GM15510 (cell line): ENCODE measurements around the gene NME5.

ENCODE experiments used
- POLR2A ChIP-seq: IDR thresholded peaks from 3 replicates; pipeline ENCODE4 v1.6.1; 2011; ENCODE audit warnings: borderline replicate concordance; ENCODE audit not compliant: insufficient read length; ENCODE audit errors: extremely low read depth

The NME5 gene

DNA sequence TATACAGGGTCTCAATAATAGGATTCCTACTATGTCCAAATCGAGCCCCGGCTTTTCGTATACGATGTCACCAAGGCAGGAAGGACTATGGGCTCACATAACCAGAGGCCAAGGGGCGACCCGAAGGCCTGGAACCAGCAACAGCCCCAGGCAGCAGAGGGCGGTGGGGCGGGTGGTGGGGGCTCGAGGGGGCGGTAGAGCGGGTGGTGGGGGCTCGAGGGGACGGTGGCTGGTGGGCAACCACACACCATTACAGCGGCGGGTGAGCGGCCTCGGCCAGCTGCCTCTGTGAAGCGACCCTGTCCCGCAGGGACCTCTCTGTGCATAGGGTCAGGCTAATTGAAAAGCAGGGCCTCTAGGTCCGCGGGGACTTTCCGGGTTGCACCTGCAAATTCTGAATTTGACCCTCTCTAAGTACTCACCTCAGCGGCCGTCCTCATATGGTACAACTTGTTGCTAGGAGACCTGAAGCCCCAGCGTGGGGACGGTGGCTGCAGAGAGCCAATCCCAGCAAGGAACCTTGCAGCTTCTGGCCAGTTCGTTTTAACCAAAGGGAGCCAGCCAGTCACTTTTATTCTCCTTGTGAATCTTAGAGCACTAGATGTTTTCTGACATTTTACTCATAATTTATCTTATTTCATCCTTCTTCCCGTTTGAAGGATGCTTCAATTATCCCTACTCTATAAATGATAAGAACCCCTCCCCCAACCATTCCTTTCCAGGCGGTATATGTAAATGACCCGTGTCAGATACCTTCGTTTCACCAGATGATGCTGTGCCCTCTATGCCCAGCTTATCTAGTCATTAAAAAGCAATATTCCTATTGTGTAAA is at the start of gene NME5:
Gene NME5 (minus strand): TSS at position 480 of the 832 bp plus-strand sequence. CDS start 648 bp downstream, outside the sequence.
- no peak for TF ChIP-seq POLR2A

GRCh38 chr5:138188626-138189025 is 49.4 kb upstream of the NME5 start:
- TF ChIP-seq POLR2A = no peak

DNA sequence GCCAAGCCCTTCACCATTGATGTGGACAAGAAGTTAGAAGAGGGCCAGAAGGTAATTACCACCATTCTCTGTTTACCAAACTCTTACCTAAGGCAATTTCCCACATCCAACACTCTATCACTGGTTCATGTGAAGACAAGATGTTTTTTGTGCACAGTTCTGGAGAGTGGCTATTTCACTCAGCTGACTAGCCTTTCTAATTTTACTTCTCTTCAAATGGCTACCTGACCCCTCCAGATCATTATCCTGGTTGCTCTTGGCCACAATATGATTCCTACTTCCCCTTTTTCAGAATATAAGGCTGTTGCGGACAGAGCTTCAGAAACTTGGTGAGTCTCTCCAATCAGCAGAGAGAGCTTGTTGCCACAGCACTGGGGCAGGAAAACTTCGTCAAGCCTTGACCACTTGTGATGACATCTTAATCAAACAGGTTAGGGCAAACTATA is 46.8 kb upstream of the NME5 start:
- TF ChIP-seq POLR2A = no peak

GRCh38 chr5:138182808-138183207 is 43.6 kb upstream of the NME5 start:
- no peak for TF ChIP-seq POLR2A

DNA sequence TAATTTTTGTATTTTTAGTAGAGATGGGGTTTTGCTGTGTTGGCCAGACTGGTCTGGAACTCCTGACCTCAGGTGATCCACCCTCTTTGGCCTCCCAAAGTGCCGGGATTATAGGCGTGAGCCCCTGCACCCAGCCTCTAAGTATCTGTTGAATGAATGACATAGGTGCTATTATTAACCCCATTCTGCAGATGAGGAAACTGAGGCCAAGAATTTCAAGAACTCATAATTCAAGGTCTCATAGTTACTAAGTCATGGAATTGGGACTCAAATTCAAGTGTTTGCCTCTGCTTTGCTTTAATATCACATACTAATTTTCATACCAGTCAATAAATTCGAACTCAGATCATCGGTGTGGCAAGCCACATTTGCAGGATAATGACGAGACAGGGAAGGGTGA is 41.6 kb upstream of the NME5 start:
- TF ChIP-seq POLR2A = no peak

GRCh38 chr5:138180183-138180782 is 41.1 kb upstream of the NME5 start:
- no peak for TF ChIP-seq POLR2A

- no peak for TF ChIP-seq POLR2A
These were observed 40.1 kb upstream of the NME5 start for GRCh38 chr5:138179277-138179857.

DNA sequence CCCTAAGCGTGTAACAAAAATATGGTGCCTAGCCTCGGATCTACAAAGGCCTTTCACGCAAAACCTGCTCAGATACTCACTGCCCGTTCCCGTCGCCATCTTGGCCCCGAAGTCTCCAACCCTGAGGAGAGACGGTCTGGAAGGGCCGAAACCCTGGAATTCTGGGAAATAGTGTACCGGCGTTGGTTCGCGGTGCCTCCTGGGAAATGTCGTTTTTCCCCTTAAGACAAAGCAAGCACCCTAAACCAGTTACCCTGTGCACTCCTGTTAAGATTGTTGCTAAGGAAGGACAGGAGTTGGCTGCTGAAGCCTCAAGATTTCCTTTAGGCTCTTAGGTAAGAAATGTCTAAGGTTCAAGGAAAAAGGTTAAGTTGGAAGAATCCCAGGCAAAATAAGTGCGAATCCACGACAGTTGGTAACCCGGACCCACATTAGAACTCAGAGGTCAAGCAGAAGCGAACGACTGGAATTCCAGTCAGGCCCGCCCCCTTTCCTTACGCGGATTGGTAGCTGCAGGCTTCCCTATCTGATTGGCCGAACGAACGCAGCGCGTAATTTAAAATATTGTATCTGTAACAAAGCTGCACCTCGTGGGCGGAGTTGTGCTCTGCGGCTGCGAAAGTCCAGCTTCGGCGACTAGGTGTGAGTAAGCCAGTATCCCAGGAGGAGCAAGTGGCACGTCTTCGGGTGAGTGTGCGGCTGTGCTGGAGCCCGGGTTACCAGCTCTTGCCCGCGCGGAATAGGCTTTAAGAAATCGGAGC is 39.5 kb upstream of the NME5 start, which contains the start of the genes BRD8 and KIF20A:
Gene BRD8 (minus strand): TSS at position 115 of the 761 bp plus-strand sequence. CDS start 16 bp downstream, at position 99.
Gene KIF20A (plus strand): TSS at position 597 of the 761 bp plus-strand sequence. CDS start 569 bp downstream, outside the sequence.
- peak; percentile 78 for TF ChIP-seq POLR2A

GRCh38 chr5:138177941-138178515 is 38.8 kb upstream of the NME5 start:
- TF ChIP-seq POLR2A = no peak

- TF ChIP-seq POLR2A = no peak
These were observed 31.1 kb upstream of the NME5 start for GRCh38 chr5:138170299-138170698.

GRCh38 chr5:138169124-138169523 is 29.9 kb upstream of the NME5 start:
- TF ChIP-seq POLR2A = no peak

DNA sequence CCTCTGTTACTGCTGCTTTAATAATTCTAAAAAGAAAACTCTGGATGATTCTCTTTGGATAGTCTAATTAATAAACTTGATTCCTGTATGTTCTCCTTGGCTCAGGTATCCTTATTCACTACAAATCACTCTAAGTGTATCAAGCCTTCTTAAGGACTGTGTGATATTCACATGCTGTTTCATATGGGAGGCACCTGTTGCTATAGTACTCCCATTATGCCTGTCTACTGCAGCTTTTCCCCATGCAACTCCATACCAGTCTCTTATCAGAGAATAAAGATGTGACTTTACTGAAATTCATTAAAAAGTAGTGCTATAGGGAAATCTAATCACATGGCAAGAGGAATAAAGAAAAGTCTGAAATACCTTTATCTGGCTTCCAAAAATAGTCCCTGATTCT is 24.5 kb upstream of the NME5 start:
- no peak for TF ChIP-seq POLR2A

GRCh38 chr5:138160706-138161105 is 21.5 kb upstream of the NME5 start:
- no peak for TF ChIP-seq POLR2A

GRCh38 chr5:138159666-138160065 is 20.4 kb upstream of the NME5 start:
- TF ChIP-seq POLR2A = no peak
